Heart left ventricle (tissue), 13 donors: ENCODE measurements around the gene LYZL6.

Experiments
- POLR2A ChIP-seq, 2 donors: fragments of 450-650 bp; IDR thresholded peaks; one replicate each; pipeline ENCODE4 v1.6.1; 2017; ENCODE audit warnings: antibody characterized with exemption in 2 of 2, mild to moderate bottlenecking in 2 of 2, moderate library complexity in 2 of 2
- TF ChIP-seq, protein P1 (sequence below), 12 donors: fragments of 200-600 bp; sonication (generic) in 4 of 12; IDR thresholded peaks; one replicate each; pipeline versions ENCODE4 v1.5.0 to v1.8.0; 2018 to 2022; ENCODE audit warnings: antibody characterized with exemption in 12 of 12, mild to moderate bottlenecking in 5 of 12
- donor health status: ischemic (EF 13 %, LVEDD 7.1; RV severe dilation, severe dysfunction).
- donor health status: DM: no; HTN: yes; CAD: no.
- donor health status: DM: no; HTN: no; CAD: no.
- donor health status: ischemic (EF 25% LVEDD 6.9; RV normal size, moderate dysfunction).
- donor health status: ischemic (EF 25% LVEDD 5.7; RV mildly dilated, moderate dysfunction).
- donor health status: ischemic (EF 35%, LVEDD 5.7; RV mildly dilated, moderate dysfunction).
- donor health status: nonischemic (EF 11% LVEDD 7.7; RV severe dilation, severe dysfunction).
- donor health status: DM: yes; HTN: yes; CAD: no.
- donor health status: PGD.
- donor health status: ischemic (EF 29% LVEDD 5.4; RV normal size, mild dysfunction).
- donor health status: nonischemic (EF 23%, LVEDD 6.1; RV moderate dilation, normal function).

DNA sequence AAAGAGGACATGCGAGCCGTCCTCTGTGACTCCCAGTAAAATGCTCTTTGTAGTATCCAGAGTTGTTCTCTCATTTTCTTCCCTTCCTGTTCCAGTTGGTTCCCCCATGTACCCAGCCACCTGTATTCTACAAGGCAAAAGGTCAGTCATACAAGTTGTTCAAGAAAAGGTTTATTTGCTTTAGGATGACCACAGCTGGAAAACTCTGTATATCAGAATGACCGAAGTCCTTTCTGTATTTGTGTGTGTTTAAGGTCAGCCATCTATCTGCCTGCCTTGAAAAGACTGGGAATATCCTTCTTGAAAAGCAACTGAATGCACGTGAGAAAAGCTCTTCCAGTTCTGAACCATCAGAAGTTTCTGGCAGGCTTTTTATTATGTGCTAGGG lies 29.4 kb upstream of the LYZL6 start:
- TF ChIP-seq POLR2A (IDR thresholded peaks at IDR 0.05): no peak
- TF ChIP-seq, protein P1, sequence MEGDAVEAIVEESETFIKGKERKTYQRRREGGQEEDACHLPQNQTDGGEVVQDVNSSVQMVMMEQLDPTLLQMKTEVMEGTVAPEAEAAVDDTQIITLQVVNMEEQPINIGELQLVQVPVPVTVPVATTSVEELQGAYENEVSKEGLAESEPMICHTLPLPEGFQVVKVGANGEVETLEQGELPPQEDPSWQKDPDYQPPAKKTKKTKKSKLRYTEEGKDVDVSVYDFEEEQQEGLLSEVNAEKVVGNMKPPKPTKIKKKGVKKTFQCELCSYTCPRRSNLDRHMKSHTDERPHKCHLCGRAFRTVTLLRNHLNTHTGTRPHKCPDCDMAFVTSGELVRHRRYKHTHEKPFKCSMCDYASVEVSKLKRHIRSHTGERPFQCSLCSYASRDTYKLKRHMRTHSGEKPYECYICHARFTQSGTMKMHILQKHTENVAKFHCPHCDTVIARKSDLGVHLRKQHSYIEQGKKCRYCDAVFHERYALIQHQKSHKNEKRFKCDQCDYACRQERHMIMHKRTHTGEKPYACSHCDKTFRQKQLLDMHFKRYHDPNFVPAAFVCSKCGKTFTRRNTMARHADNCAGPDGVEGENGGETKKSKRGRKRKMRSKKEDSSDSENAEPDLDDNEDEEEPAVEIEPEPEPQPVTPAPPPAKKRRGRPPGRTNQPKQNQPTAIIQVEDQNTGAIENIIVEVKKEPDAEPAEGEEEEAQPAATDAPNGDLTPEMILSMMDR (IDR thresholded peaks at IDR 0.05): no peak
